Measurements from ENCODE around the gene CTSZ.

- TF ChIP-seq POLR2A (IDR thresholded peaks at IDR 0.05; ENCODE audit: low read depth, low read length) (peak; percentile 40; the same call in 1 of the 2 replicates), SPI1 (IDR thresholded peaks at IDR 0.05; ENCODE audit: low read depth, low read length) (no peak), POU2F2 (IDR thresholded peaks at IDR 0.05; ENCODE audit: low read depth, low read length) (peak; percentile 16; the same call in 1 of the 2 replicates), POLR2AphosphoS5 (IDR thresholded peaks at IDR 0.05; ENCODE audit: low read depth, low read length) (0 out of 2 replicates have a peak, but pooled peaks have one; percentile 54), TAF1 (IDR thresholded peaks at IDR 0.05; ENCODE audit: low read depth, low read length) (no peak)
These were observed 739 bp downstream of the CTSZ start for GRCh38 chr20:59006167-59006863.
